ENCODE data around the gene TCF12.

The TCF12 gene

GRCh38 chr15:56994280-56994679, 75.8 kb downstream of the TCF12 start:
- no peak for TF ChIP-seq CTCF (IDR thresholded peaks at IDR 0.05)

GRCh38 chr15:56996093-56996492, 77.6 kb downstream of the TCF12 start:
- TF ChIP-seq CTCF (IDR thresholded peaks at IDR 0.05) = no peak

- TF ChIP-seq CTCF (IDR thresholded peaks at IDR 0.05) = no peak
Observed at GRCh38 chr15:56996746-56997470, 78.5 kb downstream of the TCF12 start.

- TF ChIP-seq CTCF (IDR thresholded peaks at IDR 0.05) = no peak
Observed at GRCh38 chr15:57003418-57003817, 85.0 kb downstream of the TCF12 start.

GRCh38 chr15:57005244-57005643, 86.8 kb downstream of the TCF12 start:
- TF ChIP-seq CTCF (IDR thresholded peaks at IDR 0.05) = no peak

- TF ChIP-seq CTCF (IDR thresholded peaks at IDR 0.05) = no peak
Observed at GRCh38 chr15:57010724-57011123, 92.3 kb downstream of the TCF12 start.

GRCh38 chr15:57012556-57012955, 94.1 kb downstream of the TCF12 start:
- TF ChIP-seq CTCF (IDR thresholded peaks at IDR 0.05) = no peak

- no peak for TF ChIP-seq CTCF (IDR thresholded peaks at IDR 0.05)
Observed at GRCh38 chr15:57015360-57015759, 96.9 kb downstream of the TCF12 start.

Data from LNCAP (cell line).